ENCODE results near the gene RIPOR2. TPM values are rescaled to one million over a fixed set of nuclear protein-coding genes. Genes with fewer than 3 reads are reported as not detected.
"Not testable (repeated sequence)": the region's sequence is repeated elsewhere in the genome, so short reads cannot be mapped to it uniquely, and the experiment has no call there.

The RIPOR2 gene
- total RNA-seq, 1 donor from 2014 or later = 9.9 TPM

- Histone ChIP-seq H3K4me1 (ENCODE audit: control insufficient read depth in 3 of 3, insufficient read depth in 3 of 3, low read length in 3 of 3) (peaks cover 0 to 11% (median 7%) of the 10 kb centered on the region in 3 donors), H3K9ac (ENCODE audit: low read depth in 1 of 3, low read length in 3 of 3) (no peak overlapping the region), H3K36me3 (ENCODE audit: control insufficient read depth in 3 of 3, insufficient read depth in 3 of 3, low read length in 3 of 3) (no peaks in the 10 kb centered on the region), H3K27ac (ENCODE audit: low read depth, low read length) (no peak overlapping the region), H3K4me3 (ENCODE audit: low read length in 3 of 3) (no peak overlapping the region), H3K27me3 (ENCODE audit: control insufficient read depth in 3 of 3, insufficient read depth in 3 of 3, low read length in 3 of 3) (no peaks in the 10 kb centered on the region), H3K9me3 (ENCODE audit: control insufficient read depth in 3 of 3, low read length in 3 of 3) (peaks cover 0 to 2% (median 0%) of the 10 kb centered on the region in 3 donors)
Observed at GRCh38 chr6:24882295-24882694, 53.5 kb downstream of the RIPOR2 start.

GRCh38 chr6:24881376-24881775, 54.4 kb downstream of the RIPOR2 start:
- no peak overlapping the region for H3K4me3 ChIP-seq (ENCODE audit: low read length in 3 of 3)
- H3K27ac ChIP-seq (ENCODE audit: low read depth, low read length) = no peak overlapping the region
- peaks cover 0 to 14% (median 6%) of the 10 kb centered on the region in 3 donors for H3K4me1 ChIP-seq (ENCODE audit: control insufficient read depth in 3 of 3, insufficient read depth in 3 of 3, low read length in 3 of 3)
- no peaks in the 10 kb centered on the region for H3K27me3 ChIP-seq (ENCODE audit: control insufficient read depth in 3 of 3, insufficient read depth in 3 of 3, low read length in 3 of 3)
- peaks cover 0 to 2% (median 0%) of the 10 kb centered on the region in 3 donors for H3K9me3 ChIP-seq (ENCODE audit: control insufficient read depth in 3 of 3, low read length in 3 of 3)
- H3K9ac ChIP-seq (ENCODE audit: low read depth in 1 of 3, low read length in 3 of 3) = no peak overlapping the region
- no peaks in the 10 kb centered on the region for H3K36me3 ChIP-seq (ENCODE audit: control insufficient read depth in 3 of 3, insufficient read depth in 3 of 3, low read length in 3 of 3)

GRCh38 chr6:24880451-24880850, 55.3 kb downstream of the RIPOR2 start:
- Histone ChIP-seq H3K4me3 (ENCODE audit: low read length in 3 of 3) (no peak overlapping the region), H3K27ac (ENCODE audit: low read depth, low read length) (no peak overlapping the region), H3K9me3 (ENCODE audit: control insufficient read depth in 3 of 3, low read length in 3 of 3) (peaks cover 0 to 2% (median 0%) of the 10 kb centered on the region in 3 donors), H3K36me3 (ENCODE audit: control insufficient read depth in 3 of 3, insufficient read depth in 3 of 3, low read length in 3 of 3) (no peaks in the 10 kb centered on the region), H3K4me1 (ENCODE audit: control insufficient read depth in 3 of 3, insufficient read depth in 3 of 3, low read length in 3 of 3) (peaks cover 0 to 14% (median 6%) of the 10 kb centered on the region in 3 donors), H3K27me3 (ENCODE audit: control insufficient read depth in 3 of 3, insufficient read depth in 3 of 3, low read length in 3 of 3) (no peaks in the 10 kb centered on the region), H3K9ac (ENCODE audit: low read depth in 1 of 3, low read length in 3 of 3) (no peak overlapping the region)

GRCh38 chr6:24879351-24879750, 56.4 kb downstream of the RIPOR2 start:
- H3K27ac ChIP-seq (ENCODE audit: low read depth, low read length) = no peak overlapping the region
- no peak overlapping the region for H3K9ac ChIP-seq (ENCODE audit: low read depth in 1 of 3, low read length in 3 of 3)
- peaks cover 0 to 14% (median 6%) of the 10 kb centered on the region in 3 donors for H3K4me1 ChIP-seq (ENCODE audit: control insufficient read depth in 3 of 3, insufficient read depth in 3 of 3, low read length in 3 of 3)
- peaks cover 0 to under 1% (median 0%) of the 10 kb centered on the region in 3 donors for H3K36me3 ChIP-seq (ENCODE audit: control insufficient read depth in 3 of 3, insufficient read depth in 3 of 3, low read length in 3 of 3)
- H3K27me3 ChIP-seq (ENCODE audit: control insufficient read depth in 3 of 3, insufficient read depth in 3 of 3, low read length in 3 of 3) = no peaks in the 10 kb centered on the region
- H3K4me3 ChIP-seq (ENCODE audit: low read length in 3 of 3) = no peak overlapping the region
- peaks cover 0 to 2% (median 0%) of the 10 kb centered on the region in 3 donors for H3K9me3 ChIP-seq (ENCODE audit: control insufficient read depth in 3 of 3, low read length in 3 of 3)

- not testable (repeated sequence) for H3K9me3 ChIP-seq (ENCODE audit: control insufficient read depth in 3 of 3, low read length in 3 of 3); H3K4me3 ChIP-seq (ENCODE audit: low read length in 3 of 3); H3K27me3 ChIP-seq (ENCODE audit: control insufficient read depth in 3 of 3, insufficient read depth in 3 of 3, low read length in 3 of 3); H3K27ac ChIP-seq (ENCODE audit: low read depth, low read length); H3K4me1 ChIP-seq (ENCODE audit: control insufficient read depth in 3 of 3, insufficient read depth in 3 of 3, low read length in 3 of 3); H3K9ac ChIP-seq (ENCODE audit: low read depth in 1 of 3, low read length in 3 of 3)
- H3K36me3 ChIP-seq (ENCODE audit: control insufficient read depth in 3 of 3, insufficient read depth in 3 of 3, low read length in 3 of 3) = peaks cover 10 to 13% (median 12%) of the 10 kb centered on the region in 3 donors
Observed at GRCh38 chr6:24877747-24878146, 58.0 kb downstream of the RIPOR2 start.

- Histone ChIP-seq H3K9ac (ENCODE audit: low read depth in 1 of 3, low read length in 3 of 3) (no peak overlapping the region), H3K4me1 (ENCODE audit: control insufficient read depth in 3 of 3, insufficient read depth in 3 of 3, low read length in 3 of 3) (peaks cover 0 to 7% (median 2%) of the 10 kb centered on the region in 3 donors), H3K27me3 (ENCODE audit: control insufficient read depth in 3 of 3, insufficient read depth in 3 of 3, low read length in 3 of 3) (no peaks in the 10 kb centered on the region), H3K27ac (ENCODE audit: low read depth, low read length) (no peak overlapping the region), H3K9me3 (ENCODE audit: control insufficient read depth in 3 of 3, low read length in 3 of 3) (peaks cover 0 to 2% (median 0%) of the 10 kb centered on the region in 3 donors), H3K4me3 (ENCODE audit: low read length in 3 of 3) (no peak overlapping the region), H3K36me3 (ENCODE audit: control insufficient read depth in 3 of 3, insufficient read depth in 3 of 3, low read length in 3 of 3) (peaks cover 13 to 19% (median 15%) of the 10 kb centered on the region in 3 donors)
Observed at GRCh38 chr6:24876499-24877465, 59.0 kb downstream of the RIPOR2 start.

- Histone ChIP-seq H3K27ac (ENCODE audit: low read depth, low read length) (no peak overlapping the region), H3K27me3 (ENCODE audit: control insufficient read depth in 3 of 3, insufficient read depth in 3 of 3, low read length in 3 of 3) (no peaks in the 10 kb centered on the region), H3K4me3 (ENCODE audit: low read length in 3 of 3) (no peak overlapping the region), H3K4me1 (ENCODE audit: control insufficient read depth in 3 of 3, insufficient read depth in 3 of 3, low read length in 3 of 3) (peaks cover 0 to 7% (median 0%) of the 10 kb centered on the region in 3 donors), H3K9me3 (ENCODE audit: control insufficient read depth in 3 of 3, low read length in 3 of 3) (peaks cover 0 to 2% (median 0%) of the 10 kb centered on the region in 3 donors), H3K9ac (ENCODE audit: low read depth in 1 of 3, low read length in 3 of 3) (no peak overlapping the region), H3K36me3 (ENCODE audit: control insufficient read depth in 3 of 3, insufficient read depth in 3 of 3, low read length in 3 of 3) (peaks cover 13 to 24% (median 18%) of the 10 kb centered on the region in 3 donors)
Observed at GRCh38 chr6:24875534-24875901, 60.2 kb downstream of the RIPOR2 start.

- no peaks in the 10 kb centered on the region for H3K27me3 ChIP-seq (ENCODE audit: control insufficient read depth in 3 of 3, insufficient read depth in 3 of 3, low read length in 3 of 3)
- no peak overlapping the region for H3K27ac ChIP-seq (ENCODE audit: low read depth, low read length)
- H3K4me3 ChIP-seq (ENCODE audit: low read length in 3 of 3) = no peak overlapping the region
- H3K9me3 ChIP-seq (ENCODE audit: control insufficient read depth in 3 of 3, low read length in 3 of 3) = peaks cover 0 to 2% (median 0%) of the 10 kb centered on the region in 3 donors
- peaks cover 13 to 27% (median 20%) of the 10 kb centered on the region in 3 donors for H3K36me3 ChIP-seq (ENCODE audit: control insufficient read depth in 3 of 3, insufficient read depth in 3 of 3, low read length in 3 of 3)
- no peak overlapping the region for H3K9ac ChIP-seq (ENCODE audit: low read depth in 1 of 3, low read length in 3 of 3)
- peaks cover 0 to 7% (median 0%) of the 10 kb centered on the region in 3 donors for H3K4me1 ChIP-seq (ENCODE audit: control insufficient read depth in 3 of 3, insufficient read depth in 3 of 3, low read length in 3 of 3)
Observed at GRCh38 chr6:24874776-24875533, 60.8 kb downstream of the RIPOR2 start.

GRCh38 chr6:24874128-24874527, 61.6 kb downstream of the RIPOR2 start:
- H3K36me3 ChIP-seq (ENCODE audit: control insufficient read depth in 3 of 3, insufficient read depth in 3 of 3, low read length in 3 of 3) = peaks cover 13 to 27% (median 20%) of the 10 kb centered on the region in 3 donors

More at GRCh38 chr6:24874128-24874527, 61.6 kb downstream of the RIPOR2 start:
- no peak overlapping the region for H3K4me3 ChIP-seq (ENCODE audit: low read length in 3 of 3)
- no peak overlapping the region for H3K27ac ChIP-seq (ENCODE audit: low read depth, low read length)
- H3K4me1 ChIP-seq (ENCODE audit: control insufficient read depth in 3 of 3, insufficient read depth in 3 of 3, low read length in 3 of 3) = peaks cover 0 to 7% (median 0%) of the 10 kb centered on the region in 3 donors
- no peak overlapping the region for H3K9ac ChIP-seq (ENCODE audit: low read depth in 1 of 3, low read length in 3 of 3)
- peaks cover 0 to 2% (median 0%) of the 10 kb centered on the region in 3 donors for H3K9me3 ChIP-seq (ENCODE audit: control insufficient read depth in 3 of 3, low read length in 3 of 3)
- H3K27me3 ChIP-seq (ENCODE audit: control insufficient read depth in 3 of 3, insufficient read depth in 3 of 3, low read length in 3 of 3) = no peaks in the 10 kb centered on the region
